RWPE2 (cell line): ENCODE results near the gene SPAG16.

Experiments
- ATAC-seq: fragments of 200-7000 bp; cut with Tn5 transposase; 3 replicates; pipeline ENCODE4 v1.9.1; 2021; ENCODE audit warnings: low read depth
- DNase-seq: peaks from one replicate; pipeline ENCODE4 v3.0.0-alpha.2; 2020; ENCODE audit warnings: low spot score
- H3K27ac ChIP-seq: fragments of 450-650 bp; 2 replicates; pipeline ENCODE4 v1.5.1; 2017; ENCODE audit warnings: mild to moderate bottlenecking; ENCODE audit not compliant: poor library complexity, severe bottlenecking
- H3K27me3 ChIP-seq: fragments of 250-450 bp; sonication (Bioruptor Pico); 2 replicates; pipeline ENCODE4 v1.5.1; 2021; ENCODE audit warnings: mild to moderate bottlenecking, moderate library complexity; ENCODE audit not compliant: insufficient read depth, poor library complexity, severe bottlenecking
- H3K36me3 ChIP-seq: fragments of 250-450 bp; sonication (Bioruptor Pico); 2 replicates; pipeline ENCODE4 v1.5.1; 2020; ENCODE audit warnings: low read depth, mild to moderate bottlenecking, moderate library complexity
- H3K4me1 ChIP-seq: fragments of 250-450 bp; sonication (Bioruptor Pico); 2 replicates; pipeline ENCODE4 v1.5.1; 2021; ENCODE audit warnings: mild to moderate bottlenecking, moderate library complexity; ENCODE audit not compliant: insufficient read depth, poor library complexity, severe bottlenecking
- H3K4me3 ChIP-seq: fragments of 250-450 bp; sonication (Bioruptor Pico); 2 replicates; pipeline ENCODE4 v1.5.1; 2021; ENCODE audit warnings: mild to moderate bottlenecking, moderate library complexity; ENCODE audit not compliant: severe bottlenecking
- H3K9me3 ChIP-seq: fragments of 250-450 bp; sonication (Bioruptor Pico); 2 replicates; pipeline ENCODE4 v1.5.1; 2021; ENCODE audit warnings: mild to moderate bottlenecking, moderate library complexity; ENCODE audit not compliant: severe bottlenecking
- TF ChIP-seq, protein P1 (sequence below): fragments of 450-650 bp; IDR thresholded peaks from one replicate; pipeline ENCODE4 v1.5.1; 2017; ENCODE audit warnings: mild to moderate bottlenecking, moderate library complexity; ENCODE audit not compliant: poor library complexity, severe bottlenecking

The SPAG16 gene

DNA sequence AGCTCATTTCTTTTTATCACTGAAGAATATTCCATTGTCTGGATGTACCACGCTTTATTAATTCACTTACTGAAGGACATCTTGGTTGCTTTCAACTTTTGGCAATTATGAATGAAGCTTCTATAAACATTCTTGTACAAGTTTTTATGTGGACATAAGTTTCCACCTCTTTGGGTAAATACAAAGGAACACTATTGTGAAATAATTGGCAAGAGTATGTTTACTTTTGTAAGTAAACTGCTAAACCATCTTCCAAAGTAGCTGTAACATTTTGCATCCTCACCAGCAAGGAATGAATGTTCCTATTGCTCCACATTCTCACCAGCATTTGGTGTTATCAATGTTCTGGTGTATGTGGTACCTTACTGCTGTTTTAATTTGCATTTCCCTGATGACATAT lies 1110.8 kb downstream of the SPAG16 start:
- ATAC-seq, result peak; percentile 77; the same call in 2 of the 3 replicates
- Histone ChIP-seq H3K4me1 (peaks cover 8% of the 10 kb centered on the region), H3K9me3 (no peaks in the 10 kb centered on the region), H3K4me3 (no peak overlapping the region), H3K27ac (peak overlapping the region; percentile 25), H3K27me3 (no peaks in the 10 kb centered on the region), H3K36me3 (no peaks in the 10 kb centered on the region)
- TF ChIP-seq, protein P1, sequence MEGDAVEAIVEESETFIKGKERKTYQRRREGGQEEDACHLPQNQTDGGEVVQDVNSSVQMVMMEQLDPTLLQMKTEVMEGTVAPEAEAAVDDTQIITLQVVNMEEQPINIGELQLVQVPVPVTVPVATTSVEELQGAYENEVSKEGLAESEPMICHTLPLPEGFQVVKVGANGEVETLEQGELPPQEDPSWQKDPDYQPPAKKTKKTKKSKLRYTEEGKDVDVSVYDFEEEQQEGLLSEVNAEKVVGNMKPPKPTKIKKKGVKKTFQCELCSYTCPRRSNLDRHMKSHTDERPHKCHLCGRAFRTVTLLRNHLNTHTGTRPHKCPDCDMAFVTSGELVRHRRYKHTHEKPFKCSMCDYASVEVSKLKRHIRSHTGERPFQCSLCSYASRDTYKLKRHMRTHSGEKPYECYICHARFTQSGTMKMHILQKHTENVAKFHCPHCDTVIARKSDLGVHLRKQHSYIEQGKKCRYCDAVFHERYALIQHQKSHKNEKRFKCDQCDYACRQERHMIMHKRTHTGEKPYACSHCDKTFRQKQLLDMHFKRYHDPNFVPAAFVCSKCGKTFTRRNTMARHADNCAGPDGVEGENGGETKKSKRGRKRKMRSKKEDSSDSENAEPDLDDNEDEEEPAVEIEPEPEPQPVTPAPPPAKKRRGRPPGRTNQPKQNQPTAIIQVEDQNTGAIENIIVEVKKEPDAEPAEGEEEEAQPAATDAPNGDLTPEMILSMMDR, result no peak
- no peak for DNase-seq

DNA sequence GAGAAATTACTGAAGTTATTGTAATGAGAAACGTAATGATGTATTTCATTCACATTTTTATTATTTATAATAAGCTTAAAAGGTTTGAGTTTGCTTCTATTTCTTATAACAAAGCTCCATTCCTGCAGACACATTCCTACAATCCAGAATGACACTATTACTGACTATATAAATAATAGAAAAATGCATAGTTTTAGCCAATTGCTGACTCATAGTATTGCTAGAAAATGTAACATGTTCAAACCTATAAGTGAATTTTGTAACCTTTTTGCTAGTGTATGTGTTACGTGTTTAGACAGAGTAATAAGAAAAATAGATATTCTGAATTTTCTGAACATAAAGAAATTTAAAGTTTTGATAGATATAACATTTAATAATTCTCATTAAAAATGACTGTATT lies 1117.3 kb downstream of the SPAG16 start:
- no peaks in the 10 kb centered on the region for H3K9me3 ChIP-seq
- H3K4me1 ChIP-seq, result peaks cover 19% of the 10 kb centered on the region
- H3K27ac ChIP-seq, result peak overlapping the region; percentile 54
- no peaks in the 10 kb centered on the region for H3K27me3 ChIP-seq
- DNase-seq, result no peak
- H3K4me3 ChIP-seq, result no peak overlapping the region
- ATAC-seq, result peak; percentile 93
- no peaks in the 10 kb centered on the region for H3K36me3 ChIP-seq
- TF ChIP-seq, protein P1, result no peak

DNA sequence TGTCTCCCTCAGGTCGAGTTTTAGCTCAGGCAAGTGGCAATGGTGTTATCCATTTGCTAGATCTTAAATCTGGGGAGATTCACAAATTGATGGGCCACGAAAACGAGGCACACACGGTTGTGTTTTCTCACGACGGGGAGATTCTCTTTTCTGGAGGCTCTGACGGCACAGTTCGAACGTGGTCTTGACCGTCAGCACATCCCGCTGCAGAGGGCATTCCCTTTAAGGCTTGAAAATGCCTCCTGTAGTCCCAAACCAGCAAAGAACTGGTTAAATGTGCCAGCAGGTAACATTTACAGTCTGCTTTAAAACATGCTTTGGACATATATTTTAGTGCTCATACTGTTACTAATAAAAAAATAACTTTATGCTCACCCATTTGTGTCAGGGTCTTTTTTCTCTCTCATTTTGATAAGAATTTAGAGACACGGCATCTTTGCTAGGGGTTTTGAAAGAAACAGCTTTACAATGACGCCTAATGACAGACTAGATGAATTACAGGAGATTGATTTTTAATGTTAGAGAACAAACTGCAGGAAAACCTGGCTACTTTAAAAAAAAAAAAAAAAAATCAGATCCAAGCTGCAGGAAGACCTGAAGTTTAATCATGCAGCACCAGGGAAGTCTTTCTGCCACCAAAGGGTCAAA lies 1126.0 kb downstream of the SPAG16 start:
- Histone ChIP-seq H3K4me1 (no peaks in the 10 kb centered on the region), H3K27ac (no peak overlapping the region), H3K27me3 (no peaks in the 10 kb centered on the region), H3K36me3 (no peaks in the 10 kb centered on the region), H3K9me3 (no peaks in the 10 kb centered on the region), H3K4me3 (no peak overlapping the region)
- TF ChIP-seq, protein P1, result peak; percentile 54
- DNase-seq (no peak), ATAC-seq (no peak)

DNA sequence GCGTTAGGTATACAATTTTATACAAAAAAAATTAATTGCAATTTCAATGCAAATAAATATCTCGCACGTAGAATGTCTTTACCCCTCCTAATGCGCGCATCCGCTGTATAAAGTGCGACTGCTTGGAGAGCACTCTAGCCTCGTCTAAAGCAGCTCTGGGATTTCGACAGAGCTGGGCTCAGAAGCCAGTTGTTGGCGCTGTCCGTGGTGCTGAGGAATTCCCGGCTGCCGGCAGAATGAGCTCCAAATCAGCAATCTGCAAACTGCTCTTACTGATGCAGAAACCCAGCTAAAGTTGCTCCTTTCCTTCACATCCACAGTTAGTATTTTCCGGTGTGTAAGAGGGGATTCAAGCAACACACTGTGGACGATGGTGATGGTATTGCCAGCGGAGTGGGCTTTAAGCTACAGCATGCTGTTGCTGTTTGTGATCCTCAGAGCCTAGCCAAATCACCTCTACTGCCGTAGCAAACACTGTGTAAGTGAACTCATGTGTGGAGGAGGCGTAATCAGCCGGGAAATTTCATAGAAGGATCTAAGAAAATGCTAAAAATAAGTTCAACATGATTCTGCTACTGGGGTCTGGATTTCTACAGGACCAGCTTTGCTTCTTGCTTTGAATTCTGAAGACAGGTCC lies 1126.8 kb downstream of the SPAG16 start, which contains the start of gene VWC2L:
Gene VWC2L (plus strand): TSS at position 137 of the 637 bp plus-strand sequence. CDS start 3,140 bp downstream, outside the sequence.
- peak; percentile 67 for DNase-seq
- Histone ChIP-seq H3K9me3 (no peaks in the 10 kb centered on the region), H3K36me3 (no peaks in the 10 kb centered on the region), H3K27me3 (no peaks in the 10 kb centered on the region), H3K27ac (no peak within 1 kb of the TSS), H3K4me3 (no peak within 1 kb of the TSS), H3K4me1 (no peaks in the 10 kb centered on the region)
- ATAC-seq, result peak; percentile 96
- TF ChIP-seq, protein P1, result no peak

DNA sequence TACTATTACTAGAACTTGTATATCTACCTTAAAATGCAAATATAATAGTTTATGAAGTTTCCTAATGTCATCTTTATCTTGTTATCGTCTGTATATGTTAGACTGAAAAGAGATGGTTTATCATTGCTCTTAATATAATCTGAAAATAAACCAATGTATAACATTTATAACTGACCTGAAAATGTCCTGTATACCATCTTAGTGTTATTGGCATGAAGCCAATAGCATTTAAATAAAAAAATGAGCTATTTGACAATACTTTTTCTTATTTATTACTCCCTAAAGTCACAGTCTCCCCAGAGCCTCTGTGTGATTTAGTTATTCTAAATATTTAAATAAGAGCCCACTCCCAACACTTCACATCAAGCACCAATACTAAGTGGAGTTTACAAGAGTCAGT lies 1128.4 kb downstream of the SPAG16 start:
- Histone ChIP-seq H3K4me3 (no peak overlapping the region), H3K27ac (no peak overlapping the region), H3K27me3 (no peaks in the 10 kb centered on the region), H3K36me3 (no peaks in the 10 kb centered on the region), H3K4me1 (no peaks in the 10 kb centered on the region), H3K9me3 (no peaks in the 10 kb centered on the region)
- TF ChIP-seq, protein P1, result no peak
- no peak for DNase-seq
- no peak for ATAC-seq
